Progenitor cell of endocrine pancreas (in vitro differentiated cells): ENCODE results near the gene ROR1. TPM values are rescaled to one million over a fixed set of nuclear protein-coding genes. Genes with fewer than 3 reads are reported as not detected.
A peak's percentile ranks its signal among the peaks of the same experiment; 100 is the strongest.

ENCODE experiments used
- DNase-seq: peaks from one replicate; pipeline ENCODE4 v3.0.0; 2021; ENCODE audit warnings: low spot score; ENCODE audit not compliant: unreplicated experiment
- H3K27ac Mint-ChIP-seq: 2 replicates; pipeline ENCODE4 v1.8.0; 2021; ENCODE audit warnings: mild to moderate bottlenecking, moderate library complexity, mixed read lengths
- H3K27me3 Mint-ChIP-seq: 2 replicates; pipeline ENCODE4 v1.8.0; 2021; ENCODE audit warnings: mixed read lengths
- H3K36me3 Mint-ChIP-seq: 2 replicates; pipeline ENCODE4 v1.8.0; 2022; ENCODE audit warnings: mixed read lengths; ENCODE audit not compliant: insufficient read depth
- H3K4me1 Mint-ChIP-seq: 2 replicates; pipeline ENCODE4 v1.8.0; 2021; ENCODE audit warnings: low read depth, mixed read lengths
- H3K4me3 Mint-ChIP-seq: 2 replicates; pipeline ENCODE4 v1.8.0; 2021; ENCODE audit warnings: low read depth, mild to moderate bottlenecking, moderate library complexity, mixed read lengths
- H3K9me3 Mint-ChIP-seq: 2 replicates; pipeline ENCODE4 v1.8.0; 2021; ENCODE audit warnings: low read depth, mixed read lengths
- CTCF ChIP-seq: fragments of 200-600 bp; sonication (generic); IDR thresholded peaks from one replicate; pipeline ENCODE4 v1.5.0; 2021; ENCODE audit warnings: antibody characterized with exemption, mild to moderate bottlenecking; ENCODE audit not compliant: unreplicated experiment
- total RNA-seq: library from RNA; stranded (reverse); gene quantifications from 2 replicates; pipeline ENCODE4 v1.2.1, GENCODE V29; 2021

Gene ROR1
- total RNA-seq, 1 donor from 2014 or later: 63.8 TPM

DNA sequence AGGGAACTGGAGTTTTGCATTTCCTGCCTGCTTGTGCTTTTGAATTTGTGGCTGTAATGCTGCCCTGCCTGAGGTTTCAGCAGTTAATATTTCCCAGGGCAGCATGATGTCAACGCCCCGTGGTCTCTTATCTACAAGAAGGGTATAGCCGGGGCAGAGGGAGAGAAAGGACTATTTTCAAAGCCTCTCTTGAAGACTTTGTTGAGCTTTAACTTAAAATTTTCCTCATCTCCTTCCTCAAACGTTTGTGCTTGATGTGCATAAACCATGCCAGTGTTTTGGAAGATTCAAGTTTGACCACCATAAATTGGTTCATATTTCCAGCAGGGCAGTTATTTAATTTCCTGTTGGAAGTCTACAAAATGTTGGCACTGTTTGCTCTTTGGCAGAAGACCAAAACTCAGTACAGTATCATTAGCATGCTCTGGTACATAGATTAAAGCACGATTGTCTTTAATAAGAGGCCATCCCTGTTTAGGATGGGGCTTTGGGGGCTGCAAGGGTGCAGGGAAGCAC is 43.4 kb downstream of the ROR1 start:
- no peak for TF ChIP-seq CTCF
- H3K4me1 Mint-ChIP-seq: peaks cover 26% of the 10 kb centered on the region
- H3K36me3 Mint-ChIP-seq: peaks cover 24% of the 10 kb centered on the region
- H3K4me3 Mint-ChIP-seq: no peak overlapping the region
- H3K27ac Mint-ChIP-seq: peak overlapping the region; percentile 47
- no peaks in the 10 kb centered on the region for H3K27me3 Mint-ChIP-seq
- no peak for DNase-seq
- peaks cover 15% of the 10 kb centered on the region for H3K9me3 Mint-ChIP-seq

DNA sequence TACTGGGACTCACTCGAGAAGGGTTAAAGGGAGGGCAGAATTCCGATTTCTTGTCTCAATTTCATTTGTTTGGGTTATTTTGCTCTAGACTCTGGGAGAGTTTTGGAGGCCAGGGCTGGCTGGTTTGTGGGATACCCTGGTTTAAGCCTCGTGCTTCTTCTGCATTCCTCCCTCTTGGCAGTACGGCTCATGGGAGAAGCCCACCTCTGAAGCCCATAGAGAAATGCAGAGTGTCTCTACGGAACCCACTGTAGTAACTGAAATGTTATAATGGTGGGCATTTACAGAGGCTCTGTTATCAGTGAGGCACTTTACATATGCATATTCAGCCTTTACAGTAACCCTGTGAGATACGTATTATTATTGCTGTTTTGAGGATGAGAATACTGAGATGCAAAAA is 43.9 kb downstream of the ROR1 start:
- H3K4me3 Mint-ChIP-seq: peak overlapping the region; percentile 19
- H3K4me1 Mint-ChIP-seq: peaks cover 26% of the 10 kb centered on the region
- H3K27me3 Mint-ChIP-seq: no peaks in the 10 kb centered on the region
- H3K9me3 Mint-ChIP-seq: peaks cover 15% of the 10 kb centered on the region
- peaks cover 22% of the 10 kb centered on the region for H3K36me3 Mint-ChIP-seq
- H3K27ac Mint-ChIP-seq: peak overlapping the region; percentile 83
- no peak for TF ChIP-seq CTCF
- no peak for DNase-seq

DNA sequence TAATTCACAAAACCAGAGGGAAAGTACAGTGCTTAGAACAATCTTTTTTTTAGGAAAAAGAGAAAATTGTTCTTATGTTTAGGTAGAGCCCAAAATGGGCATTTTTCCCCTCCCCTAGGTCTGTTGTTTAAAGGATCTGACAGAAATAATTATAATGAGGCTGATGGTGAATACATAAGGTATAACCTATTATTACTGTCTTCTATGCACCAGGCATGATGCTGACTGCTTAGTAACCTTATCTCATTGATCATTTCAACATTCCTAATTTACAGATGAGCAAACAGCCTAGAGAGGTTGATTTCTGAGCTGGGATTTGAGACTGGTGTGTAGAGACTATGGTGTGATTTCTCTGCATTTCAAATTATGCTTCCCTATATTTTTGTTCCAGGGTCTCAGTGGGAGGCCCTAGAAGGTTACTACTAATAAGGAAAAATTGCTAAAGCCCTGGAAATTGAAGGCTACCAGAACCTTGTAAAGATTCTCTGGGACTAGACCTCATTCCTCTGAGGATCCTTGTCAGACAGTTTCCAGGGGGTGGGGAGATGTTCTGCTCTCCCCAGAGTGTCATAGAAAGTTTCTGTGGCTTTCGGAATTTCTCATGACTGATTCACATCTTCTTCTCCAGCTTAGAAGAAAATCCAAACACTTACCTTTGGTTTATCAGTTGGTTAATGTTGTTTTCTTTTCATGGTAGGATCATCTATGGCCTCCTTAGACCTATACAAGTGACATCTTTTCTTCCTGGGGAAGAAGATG is 44.9 kb downstream of the ROR1 start:
- DNase-seq: no peak
- peaks cover 15% of the 10 kb centered on the region for H3K9me3 Mint-ChIP-seq
- H3K4me3 Mint-ChIP-seq: no peak overlapping the region
- peaks cover 19% of the 10 kb centered on the region for H3K36me3 Mint-ChIP-seq
- no peaks in the 10 kb centered on the region for H3K27me3 Mint-ChIP-seq
- no peak overlapping the region for H3K27ac Mint-ChIP-seq
- peaks cover 25% of the 10 kb centered on the region for H3K4me1 Mint-ChIP-seq
- TF ChIP-seq CTCF: no peak

- peaks cover 19% of the 10 kb centered on the region for H3K36me3 Mint-ChIP-seq
- H3K4me1 Mint-ChIP-seq: peaks cover 23% of the 10 kb centered on the region
- H3K27ac Mint-ChIP-seq: no peak overlapping the region
These were observed 46.0 kb downstream of the ROR1 start for GRCh38 chr1:63819795-63820194.

More at GRCh38 chr1:63819795-63820194, 46.0 kb downstream of the ROR1 start:
- peaks cover 15% of the 10 kb centered on the region for H3K9me3 Mint-ChIP-seq
- no peak overlapping the region for H3K4me3 Mint-ChIP-seq
- no peak for DNase-seq
- H3K27me3 Mint-ChIP-seq: no peaks in the 10 kb centered on the region
- TF ChIP-seq CTCF: no peak
